HG02763 (cell line): Measurements from ENCODE around the gene JARID2.

Experiments used
- ATAC-seq: cut with Tn5 transposase; IDR thresholded peaks from one replicate; pipeline ENCODE4 v1.9.1; 2021; ENCODE audit warnings: mild to moderate bottlenecking, moderate library complexity; ENCODE audit not compliant: unreplicated experiment

The JARID2 gene

DNA sequence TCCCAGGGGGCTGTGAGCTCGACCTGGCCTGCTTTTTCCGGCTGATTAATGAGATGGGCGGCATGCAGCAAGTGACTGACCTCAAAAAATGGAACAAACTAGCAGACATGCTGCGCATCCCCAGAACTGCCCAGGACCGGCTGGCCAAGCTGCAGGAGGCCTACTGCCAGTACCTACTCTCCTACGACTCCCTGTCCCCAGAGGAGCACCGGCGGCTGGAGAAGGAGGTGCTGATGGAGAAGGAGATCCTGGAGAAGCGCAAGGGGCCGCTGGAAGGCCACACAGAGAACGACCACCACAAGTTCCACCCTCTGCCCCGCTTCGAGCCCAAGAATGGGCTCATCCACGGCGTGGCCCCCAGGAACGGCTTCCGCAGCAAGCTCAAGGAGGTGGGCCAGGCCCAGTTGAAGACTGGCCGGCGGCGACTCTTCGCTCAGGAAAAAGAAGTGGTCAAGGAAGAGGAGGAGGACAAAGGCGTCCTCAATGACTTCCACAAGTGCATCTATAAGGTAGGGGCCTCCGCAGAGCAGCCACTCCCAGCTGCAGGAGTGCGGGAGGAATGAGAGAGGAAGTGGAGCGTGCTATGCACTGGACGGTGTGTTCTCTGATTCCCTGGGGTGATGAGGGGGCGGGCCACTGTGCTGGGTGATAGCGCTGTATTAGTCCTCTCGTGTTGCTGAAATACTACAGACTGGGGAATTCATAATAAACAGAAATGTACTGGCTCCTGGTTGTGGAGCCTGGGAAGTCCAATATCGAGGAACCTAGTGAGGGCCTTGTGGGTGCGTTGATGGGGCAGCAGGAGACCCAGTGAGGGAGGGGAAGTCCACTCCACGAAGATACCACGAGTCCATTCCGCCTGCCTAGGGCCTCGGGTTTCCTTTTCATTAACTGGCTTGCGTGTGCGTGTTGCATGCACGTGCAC, 255.3 kb downstream of the JARID2 start:
- ATAC-seq = no peak

DNA sequence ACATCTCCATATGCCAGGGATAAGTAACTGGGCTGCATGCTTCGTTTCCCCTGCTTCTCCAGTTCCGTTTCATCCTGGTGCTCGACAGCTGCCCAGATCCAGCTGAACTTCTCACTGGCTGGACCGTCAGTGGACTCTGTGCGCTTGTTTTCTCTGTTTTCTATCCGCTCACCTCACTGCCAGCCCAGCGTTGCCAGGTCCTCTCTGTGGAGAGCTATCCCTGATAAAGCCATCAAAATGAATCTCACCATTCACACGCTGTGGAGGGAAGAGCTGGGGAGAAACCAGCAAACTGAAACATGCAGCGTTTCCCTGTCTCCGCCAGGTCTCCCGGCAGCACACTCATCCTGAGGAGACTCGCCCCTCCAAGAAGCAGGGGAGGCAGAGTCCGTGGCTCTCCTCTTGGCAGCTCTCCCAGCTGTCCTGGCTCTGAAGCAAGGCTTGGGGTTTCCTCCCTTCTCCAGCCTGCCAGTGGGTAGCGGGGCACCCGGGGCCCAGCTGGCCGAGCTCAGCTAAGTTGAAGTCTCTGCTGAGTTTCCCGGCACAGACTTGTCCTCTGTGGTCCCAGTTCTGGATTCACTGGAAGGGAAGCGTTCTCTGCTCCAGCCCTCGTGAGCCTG, 256.1 kb downstream of the JARID2 start:
- no peak for ATAC-seq

DNA sequence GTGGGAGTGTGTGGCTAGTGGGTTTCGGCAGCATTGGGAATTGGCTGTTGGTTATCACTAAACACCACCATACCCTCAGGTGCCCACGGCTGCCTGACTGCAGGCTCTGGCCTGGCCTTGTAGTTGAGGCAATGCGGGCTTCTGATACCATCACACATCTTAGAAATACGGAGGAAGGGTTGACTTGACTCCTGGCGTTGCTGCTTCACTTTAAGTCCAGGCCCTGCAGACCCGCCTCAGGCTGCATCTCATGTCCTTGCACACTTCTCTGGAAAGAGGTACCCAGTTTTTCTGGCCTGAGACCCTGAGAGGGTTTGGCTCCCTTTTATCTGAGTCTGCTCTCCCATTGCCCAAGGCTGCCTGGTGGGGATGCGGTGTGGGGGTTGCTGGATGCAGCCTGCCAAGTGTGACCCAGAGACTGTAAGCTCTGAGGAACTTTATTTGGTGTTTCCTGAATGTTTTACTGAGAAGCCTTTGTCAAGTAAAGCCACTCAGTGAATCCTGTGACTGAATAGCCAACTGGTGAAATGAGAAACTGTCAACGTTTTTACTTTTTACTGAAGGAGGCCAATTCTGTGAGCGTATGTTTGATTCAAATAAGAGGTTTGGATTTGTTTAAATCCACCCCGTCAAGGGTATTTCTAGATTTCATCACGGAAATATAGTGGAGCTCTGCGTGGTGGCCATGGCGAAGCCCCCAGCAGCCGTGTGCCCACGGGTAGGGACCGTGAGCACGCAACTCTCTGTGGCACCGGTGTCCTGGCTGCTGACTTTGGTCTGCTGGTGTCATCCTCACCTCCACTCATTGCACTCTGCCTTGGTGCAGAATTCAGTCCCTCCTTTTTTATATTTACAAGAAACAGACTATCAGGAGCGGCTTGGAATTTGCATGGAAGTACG, 256.8 kb downstream of the JARID2 start:
- ATAC-seq = no peak

DNA sequence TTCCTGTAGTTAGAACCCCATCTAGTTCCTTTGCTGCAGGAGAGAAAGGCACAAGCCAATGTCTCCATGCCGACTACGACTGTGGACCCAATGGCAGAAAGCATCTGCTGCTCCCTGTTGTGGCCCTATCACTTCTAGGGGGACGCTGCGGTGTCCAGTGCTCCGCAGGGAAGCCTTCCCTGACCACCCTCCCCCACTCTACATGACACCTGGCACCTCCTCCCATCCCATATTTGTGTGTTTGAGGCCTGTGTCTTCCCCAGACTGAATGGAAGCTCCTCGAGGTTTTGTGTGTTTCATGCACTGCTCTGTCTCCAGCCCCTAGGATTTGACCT, 257.4 kb downstream of the JARID2 start:
- ATAC-seq = no peak

DNA sequence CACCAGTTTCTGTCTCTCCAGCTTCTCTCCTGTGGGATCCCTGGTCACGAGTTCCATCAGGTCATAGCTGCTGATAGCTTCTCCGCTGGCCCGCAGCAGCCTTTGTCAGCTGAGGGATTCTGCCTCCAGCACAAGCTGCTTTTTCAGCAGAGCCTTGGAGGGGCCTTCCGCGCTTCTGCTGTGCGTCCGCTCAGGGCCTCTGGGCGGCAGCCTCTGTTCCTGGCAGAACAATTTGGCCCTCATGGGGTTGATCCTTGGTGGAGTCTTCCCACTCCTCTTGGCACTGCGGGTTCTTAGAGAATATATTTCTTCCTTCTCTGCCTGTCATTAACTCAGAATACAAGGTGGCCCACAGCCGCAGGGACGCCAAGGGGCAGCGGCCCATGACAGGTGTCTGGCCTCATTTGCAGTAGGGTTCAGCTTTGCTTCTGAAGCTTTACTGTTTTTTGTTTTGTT, 258.2 kb downstream of the JARID2 start:
- no peak for ATAC-seq

DNA sequence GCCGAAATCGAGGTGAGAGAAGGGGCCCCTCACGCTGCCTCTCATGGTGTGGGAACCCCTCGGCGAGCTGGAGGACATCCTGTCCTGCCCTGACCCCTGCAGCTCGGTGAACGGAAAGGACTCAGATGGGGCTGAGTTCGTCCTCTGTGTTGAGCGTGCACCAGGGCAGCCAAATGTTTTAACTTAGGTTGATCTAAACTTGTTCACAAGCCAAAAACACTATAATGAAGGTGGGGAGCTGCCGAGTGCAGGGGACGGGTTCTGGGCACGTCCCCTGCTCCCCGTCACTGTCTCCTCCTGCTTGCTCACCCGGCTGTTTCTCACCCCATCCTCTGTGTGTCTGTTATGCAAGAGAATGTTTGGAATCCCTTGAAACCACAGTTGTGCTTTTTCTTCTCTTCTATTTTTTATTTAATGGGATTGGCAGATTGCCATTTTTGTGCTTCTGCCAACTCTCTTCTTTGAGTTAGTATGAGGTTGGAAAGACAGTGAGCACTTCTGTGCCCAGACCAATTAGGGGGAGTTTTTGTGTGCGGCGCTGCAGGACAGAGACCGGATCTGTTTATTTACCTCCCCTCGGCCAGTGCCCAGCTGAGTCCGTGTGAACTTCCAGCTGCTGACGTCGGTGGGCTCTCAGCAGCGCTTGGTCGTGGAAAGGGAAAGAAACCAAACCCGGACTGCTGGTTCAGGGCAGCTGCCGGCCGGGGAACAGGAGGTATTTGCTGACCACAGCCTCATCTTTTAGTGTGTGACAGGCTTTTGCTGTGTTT, 258.9 kb downstream of the JARID2 start:
- ATAC-seq = no peak

DNA sequence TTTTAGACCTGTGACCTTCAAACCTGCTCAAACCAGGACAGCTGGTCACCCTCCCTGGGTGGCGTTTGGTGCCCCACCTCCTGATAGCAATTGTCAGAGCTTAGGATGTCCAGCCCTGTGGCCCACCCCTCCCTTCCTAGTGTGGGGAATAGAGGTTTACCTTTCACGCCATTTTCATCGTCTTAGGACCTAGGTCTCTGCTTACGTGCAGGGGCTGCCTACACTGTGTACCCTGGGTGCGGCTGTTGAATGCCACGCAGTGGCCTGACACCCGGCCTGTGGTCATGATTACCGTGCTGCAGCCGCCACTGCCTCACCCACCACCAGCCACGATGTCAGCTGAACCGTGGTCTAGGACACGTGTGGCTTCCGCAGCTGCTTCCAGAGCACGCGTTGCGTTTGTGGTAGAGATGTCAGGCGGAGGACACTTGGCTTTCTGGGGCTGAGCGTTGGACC, 259.6 kb downstream of the JARID2 start:
- no peak for ATAC-seq

DNA sequence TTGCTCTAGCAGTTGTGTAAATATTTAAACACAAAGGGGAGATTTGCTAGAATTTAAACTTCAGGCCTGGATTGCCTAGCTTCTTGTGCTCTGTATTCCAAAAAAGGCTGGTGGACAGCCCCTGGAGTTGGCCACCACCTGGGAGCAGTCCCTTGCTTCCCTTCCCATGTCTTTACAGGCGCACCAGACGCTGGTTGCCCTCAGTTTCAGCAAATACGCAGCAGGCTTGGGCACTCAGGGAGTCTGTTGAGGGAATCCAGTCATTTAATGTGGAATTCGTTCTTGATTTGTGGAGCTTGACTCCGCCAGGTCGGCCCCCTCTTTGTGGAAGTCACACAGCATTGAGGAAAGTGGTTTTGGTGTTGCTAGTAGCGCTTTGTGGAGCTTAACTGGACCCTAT, 260.2 kb downstream of the JARID2 start:
- ATAC-seq = no peak

DNA sequence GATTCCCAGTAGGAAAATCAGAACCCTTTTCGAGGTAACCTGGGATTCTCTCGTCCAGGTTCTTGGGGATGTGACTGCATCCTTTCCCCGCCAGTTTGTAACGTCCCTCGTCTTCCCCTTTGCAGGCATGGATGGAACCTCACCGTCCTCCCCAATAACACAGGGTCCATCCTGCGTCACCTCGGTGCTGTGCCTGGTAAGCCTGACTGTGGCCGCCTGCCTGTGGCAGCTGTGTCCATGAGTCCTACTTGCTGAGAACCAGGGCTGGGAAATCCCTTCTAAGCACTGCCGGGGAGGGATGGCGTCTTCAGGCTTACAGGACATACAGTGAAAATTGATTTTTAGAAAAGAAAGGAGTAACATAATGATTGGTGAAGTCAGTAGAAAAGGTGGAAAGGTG, 261.4 kb downstream of the JARID2 start:
- ATAC-seq = no peak

DNA sequence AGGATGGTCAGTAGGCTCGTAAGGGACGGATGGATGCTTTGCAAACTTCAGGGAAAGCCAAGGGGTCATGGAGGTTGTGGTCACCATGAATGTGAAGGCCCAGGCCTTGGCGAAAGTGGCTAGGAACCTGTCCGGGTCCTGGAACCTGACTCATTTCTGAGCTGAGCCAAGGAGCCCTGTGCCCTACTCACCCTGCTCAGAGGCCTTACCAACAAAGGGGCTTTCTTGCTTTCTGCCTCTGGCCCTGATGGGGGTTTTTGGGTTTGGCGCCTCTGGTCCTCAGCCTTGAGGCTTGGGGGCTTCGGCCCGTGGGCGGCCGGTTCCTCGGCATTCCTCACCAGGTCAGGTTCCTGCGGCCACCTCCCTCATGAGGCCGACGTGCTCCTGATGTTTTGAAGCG, 261.9 kb downstream of the JARID2 start:
- no peak for ATAC-seq

DNA sequence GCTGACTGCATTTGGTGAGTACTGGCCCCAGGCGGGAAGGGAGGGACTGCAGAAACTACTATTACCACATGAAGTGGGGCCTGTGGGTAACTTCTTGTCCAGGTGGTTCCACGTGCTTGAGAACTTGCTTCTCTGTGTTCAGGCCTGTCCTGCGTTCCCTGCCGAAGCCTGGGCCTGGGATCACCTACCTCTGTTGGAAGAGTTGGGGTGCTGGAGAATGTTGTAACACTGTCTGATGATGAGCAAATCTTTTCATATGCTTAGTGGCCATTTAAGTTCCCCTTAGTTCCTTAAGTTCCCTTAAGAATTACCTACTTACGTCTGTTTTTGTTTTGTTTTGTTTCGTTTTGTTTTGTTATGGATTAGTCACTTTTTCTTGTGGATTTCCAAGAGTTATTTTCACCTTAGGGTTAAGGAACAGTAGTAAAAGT, 262.6 kb downstream of the JARID2 start:
- no peak for ATAC-seq

DNA sequence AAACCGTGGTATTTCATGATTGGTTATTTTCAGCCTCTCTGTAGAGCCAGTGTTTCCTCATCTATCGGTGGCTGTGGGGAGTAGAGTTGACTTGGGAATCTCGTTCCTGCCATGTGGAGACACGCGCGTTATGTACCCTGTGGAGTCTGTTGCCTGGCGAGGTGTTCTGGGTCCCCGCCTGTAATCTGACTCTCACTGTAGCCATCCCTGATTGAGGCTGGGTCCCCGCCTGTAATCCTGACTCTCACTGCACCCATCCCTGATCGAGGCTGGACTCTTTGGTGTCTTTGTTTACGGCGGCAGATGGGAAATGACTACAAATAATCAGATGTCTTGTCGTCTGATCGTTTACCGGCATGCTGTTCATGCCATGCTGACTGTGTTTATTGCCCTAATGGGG, 263.1 kb downstream of the JARID2 start:
- no peak for ATAC-seq

DNA sequence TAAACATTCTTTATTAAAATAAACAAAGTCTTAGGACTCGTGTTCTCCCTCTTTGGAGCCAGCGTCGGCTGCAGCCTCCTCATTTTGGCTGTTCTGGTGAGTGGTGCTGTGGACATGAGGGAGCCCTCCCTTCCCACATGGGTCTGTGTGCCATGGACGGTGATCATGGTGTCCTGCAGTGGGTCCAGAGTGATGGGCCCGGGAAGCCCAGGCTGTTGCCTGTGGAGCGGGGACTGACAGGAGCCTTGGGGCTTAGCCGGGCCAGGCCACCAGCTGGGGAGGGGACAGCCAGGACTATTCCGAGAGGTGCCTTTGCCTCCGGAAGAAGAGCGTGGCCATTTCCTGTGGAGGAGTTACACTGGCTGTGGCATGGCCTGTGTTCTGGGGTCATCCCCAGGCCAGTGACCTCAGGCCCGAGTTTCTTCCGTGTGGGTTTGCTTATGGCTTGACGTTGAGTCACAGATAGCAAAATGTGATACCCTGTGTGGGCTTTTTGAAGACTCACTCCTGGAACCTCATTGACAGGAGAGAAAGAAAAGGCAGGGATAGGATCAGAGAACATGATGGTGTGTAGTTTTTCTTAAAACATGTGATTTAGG, 263.6 kb downstream of the JARID2 start:
- no peak for ATAC-seq

DNA sequence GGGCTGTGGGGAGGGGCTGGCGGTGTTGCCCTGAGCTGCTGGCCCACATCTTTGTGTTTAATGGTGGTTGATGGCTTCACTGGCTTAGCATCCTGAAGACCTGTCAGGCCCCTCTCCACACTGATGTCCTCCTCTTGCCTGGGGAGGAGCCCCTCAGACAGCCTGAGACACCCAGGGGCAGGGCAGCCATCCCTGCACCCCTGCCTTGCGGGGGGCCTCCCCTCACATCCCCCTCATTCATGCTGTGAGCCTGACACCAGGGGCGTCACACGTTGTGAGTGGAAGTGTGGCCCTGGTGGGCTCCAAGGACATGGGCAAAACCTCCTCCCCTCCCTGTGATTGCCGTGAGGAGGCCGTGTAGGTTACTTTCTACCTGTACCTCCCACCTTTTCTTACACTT, 264.3 kb downstream of the JARID2 start:
- ATAC-seq = no peak

DNA sequence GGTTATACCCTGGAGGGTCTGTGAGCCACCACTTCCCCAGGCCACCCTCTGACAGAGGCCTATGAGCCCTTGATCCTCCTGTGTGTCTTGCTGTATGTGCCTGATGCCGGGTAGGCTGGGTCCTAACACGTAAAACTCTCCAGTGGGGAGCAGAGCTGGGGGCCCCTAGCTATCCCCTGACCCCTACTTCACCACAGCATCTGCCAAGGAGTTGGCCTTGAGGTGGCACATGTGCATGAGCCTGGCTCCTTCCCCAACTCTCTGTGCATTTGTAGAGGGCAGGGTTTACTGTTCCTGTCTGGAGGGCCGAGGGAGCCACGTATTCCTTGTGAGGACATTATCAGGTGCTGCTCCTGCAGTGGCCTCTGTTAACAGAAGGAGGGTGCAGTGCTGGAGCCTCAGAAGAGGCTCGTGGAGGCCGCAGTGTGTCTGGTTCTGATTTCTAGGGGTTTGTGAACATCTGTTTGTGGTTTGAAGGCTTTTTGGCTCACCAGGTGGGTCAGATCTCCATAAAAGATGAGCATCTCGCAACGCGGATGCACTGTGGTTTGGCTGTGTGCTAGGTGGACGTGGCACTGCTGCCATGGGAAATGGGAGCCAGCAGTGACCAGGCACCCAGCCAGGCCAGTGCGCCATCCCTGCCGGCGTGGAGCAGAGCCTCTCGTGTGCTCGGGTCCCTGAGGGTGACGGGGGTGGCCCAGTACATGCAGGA, 264.8 kb downstream of the JARID2 start:
- ATAC-seq = no peak

DNA sequence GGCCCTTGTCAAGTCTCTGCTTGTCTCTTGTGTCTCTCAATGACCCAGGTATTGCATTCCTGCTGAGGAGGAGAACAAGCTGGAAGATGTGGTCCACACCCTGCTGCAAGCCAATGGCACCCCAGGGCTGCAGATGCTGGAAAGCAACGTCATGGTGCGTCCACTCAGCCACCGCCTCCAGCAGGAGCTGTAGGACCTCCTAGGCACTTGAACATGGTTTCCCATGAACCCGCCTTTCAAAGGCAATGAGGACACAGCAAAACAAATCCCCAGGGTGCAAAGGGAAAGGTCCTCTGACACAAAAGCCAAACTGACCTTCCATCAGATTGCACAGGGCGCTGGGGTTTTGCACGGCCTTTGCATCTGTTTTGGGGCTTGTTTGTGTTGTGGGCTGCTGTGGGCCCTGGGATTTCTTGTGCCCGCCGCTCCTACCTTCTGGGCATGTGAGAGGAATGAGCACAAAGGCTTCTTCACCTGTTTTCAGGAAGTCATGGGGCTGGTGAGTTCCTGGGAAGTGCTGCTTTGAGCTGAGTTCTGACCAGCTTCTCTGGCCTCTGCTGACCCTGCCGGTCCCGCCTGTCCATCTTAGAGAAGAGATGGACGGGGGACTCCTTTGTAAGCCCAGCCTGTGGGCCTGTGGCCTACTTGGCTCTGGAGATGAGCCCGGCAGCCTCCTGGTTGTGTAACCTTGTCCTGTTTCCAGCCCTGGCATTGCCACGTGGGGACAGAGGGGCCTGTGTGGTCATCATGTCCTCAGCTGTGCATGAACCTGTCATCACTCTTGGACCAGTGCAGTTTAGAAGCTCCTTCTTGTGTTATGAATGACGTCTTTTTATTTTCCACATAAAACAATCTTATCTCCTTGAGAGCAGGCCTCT, 265.6 kb downstream of the JARID2 start:
- no peak for ATAC-seq

DNA sequence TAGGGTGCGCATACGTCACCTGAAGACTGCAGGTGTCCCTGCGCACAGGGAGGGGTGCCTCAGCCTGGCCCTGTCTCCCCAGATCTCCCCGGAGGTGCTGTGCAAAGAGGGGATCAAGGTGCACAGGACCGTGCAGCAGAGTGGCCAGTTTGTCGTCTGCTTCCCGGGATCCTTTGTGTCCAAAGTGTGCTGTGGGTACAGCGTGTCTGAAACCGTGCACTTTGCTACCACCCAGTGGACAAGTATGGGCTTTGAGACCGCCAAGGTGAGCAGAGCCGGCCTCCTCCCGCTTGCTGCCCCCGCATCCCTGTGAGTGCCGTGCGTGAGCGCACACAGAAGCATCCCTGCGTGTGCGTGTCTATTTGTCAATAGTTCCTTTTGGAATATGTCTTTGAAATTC, 266.3 kb downstream of the JARID2 start:
- ATAC-seq = no peak

DNA sequence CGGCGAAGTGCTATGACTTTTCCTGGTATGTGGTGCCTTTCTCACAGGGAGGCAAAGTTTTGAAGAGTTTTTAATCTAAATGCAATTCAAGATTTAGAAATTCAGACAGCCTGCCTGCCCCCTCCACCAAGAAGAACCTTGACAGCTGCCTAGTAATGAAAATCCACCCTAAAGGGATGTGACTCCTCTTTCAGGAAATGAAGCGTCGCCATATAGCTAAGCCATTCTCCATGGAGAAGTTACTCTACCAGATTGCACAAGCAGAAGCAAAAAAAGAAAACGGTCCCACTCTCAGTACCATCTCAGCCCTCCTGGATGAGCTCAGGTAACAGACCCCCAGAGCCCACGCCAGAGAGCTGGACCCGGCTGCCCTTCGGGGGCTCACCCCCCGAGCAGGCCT, 266.9 kb downstream of the JARID2 start:
- ATAC-seq = no peak
